Measurements from ENCODE around the gene RARB. TPM values are rescaled to one million over a fixed set of nuclear protein-coding genes. Genes with fewer than 3 reads are reported as not detected.

The RARB gene
- total RNA-seq, 4 donors from 2014 or later = 13.1 to 45.8 (median 25.3) TPM

DNA sequence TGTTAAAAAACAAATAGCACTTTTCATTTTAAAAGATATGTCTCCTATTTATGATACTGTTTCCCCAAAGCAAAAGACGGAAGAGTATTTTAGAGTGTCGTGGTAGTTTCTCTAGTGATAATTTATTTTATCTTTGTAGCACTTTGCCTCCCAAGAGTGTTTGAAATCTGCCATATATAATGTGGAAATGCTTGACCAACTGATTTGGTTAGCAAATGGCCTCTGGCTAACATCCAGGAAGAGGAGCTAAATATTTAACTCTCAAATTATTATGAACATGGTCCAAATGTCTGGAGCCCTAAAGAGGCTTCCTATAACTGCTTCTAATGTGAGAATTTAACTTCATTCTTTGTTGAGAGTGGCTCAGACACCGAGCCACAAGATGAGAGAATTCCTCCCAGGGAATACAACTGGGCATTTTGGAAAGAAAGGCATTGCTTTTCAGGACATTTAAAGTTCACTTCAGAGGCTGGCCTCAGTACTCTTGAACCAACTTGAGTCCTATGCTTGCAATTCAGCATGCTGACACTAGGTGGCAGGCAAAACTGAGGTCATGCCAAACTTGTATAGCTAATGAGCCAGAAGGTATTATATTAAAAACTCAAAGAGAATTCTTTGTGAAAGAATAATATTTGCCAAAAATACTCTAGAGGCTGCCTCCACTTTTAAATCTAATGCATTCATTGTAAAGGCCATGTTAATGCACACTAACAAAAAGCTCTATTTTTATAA, 104.5 kb downstream of the RARB start:
- Histone ChIP-seq H3K4me3 (no peak overlapping the region), H3K4me1 (peaks cover 0 to 24% (median 1%) of the 10 kb centered on the region in 3 donors), H3K36me3 (peaks cover 0 to 5% of the 10 kb centered on the region in 2 donors), H3K9me3 (peaks cover 0 to 6% (median 0%) of the 10 kb centered on the region in 3 donors), H3K27ac (no peak overlapping the region), H3K27me3 (no peaks in the 10 kb centered on the region)
- TF ChIP-seq, protein P1, sequence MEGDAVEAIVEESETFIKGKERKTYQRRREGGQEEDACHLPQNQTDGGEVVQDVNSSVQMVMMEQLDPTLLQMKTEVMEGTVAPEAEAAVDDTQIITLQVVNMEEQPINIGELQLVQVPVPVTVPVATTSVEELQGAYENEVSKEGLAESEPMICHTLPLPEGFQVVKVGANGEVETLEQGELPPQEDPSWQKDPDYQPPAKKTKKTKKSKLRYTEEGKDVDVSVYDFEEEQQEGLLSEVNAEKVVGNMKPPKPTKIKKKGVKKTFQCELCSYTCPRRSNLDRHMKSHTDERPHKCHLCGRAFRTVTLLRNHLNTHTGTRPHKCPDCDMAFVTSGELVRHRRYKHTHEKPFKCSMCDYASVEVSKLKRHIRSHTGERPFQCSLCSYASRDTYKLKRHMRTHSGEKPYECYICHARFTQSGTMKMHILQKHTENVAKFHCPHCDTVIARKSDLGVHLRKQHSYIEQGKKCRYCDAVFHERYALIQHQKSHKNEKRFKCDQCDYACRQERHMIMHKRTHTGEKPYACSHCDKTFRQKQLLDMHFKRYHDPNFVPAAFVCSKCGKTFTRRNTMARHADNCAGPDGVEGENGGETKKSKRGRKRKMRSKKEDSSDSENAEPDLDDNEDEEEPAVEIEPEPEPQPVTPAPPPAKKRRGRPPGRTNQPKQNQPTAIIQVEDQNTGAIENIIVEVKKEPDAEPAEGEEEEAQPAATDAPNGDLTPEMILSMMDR (IDR thresholded peaks at IDR 0.05) = peak in 3 of 4 experiments; percentile 21 to 42 (median 28)
- no peak for TF ChIP-seq POLR2AphosphoS5 (IDR thresholded peaks at IDR 0.05)
- ATAC-seq = no peak
- WGBS, 2 donors (ENCODE audit: low coverage in 1 of 2) = 57 to 93% methylated on average over 2 to 3 of the region's 3 CpGs

DNA sequence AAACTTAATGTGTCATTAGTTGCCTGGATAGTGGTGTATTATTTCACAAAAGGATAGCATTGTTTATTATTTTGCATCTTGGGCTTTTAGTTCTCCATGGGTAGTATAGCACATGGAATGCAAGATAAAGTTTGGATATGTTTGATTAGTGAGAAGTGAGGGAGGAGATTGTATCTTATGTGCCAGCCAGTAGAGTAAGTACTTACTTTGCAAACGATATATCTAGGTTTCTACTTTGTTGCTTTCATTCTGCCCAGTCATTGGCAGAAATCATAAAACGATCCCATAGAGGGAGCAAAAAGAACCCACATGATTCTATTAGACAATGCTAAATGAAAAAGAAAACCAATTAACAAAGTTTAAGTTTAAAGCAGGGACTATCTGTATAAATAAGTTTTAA, 105.3 kb downstream of the RARB start:
- Histone ChIP-seq H3K27me3 (no peaks in the 10 kb centered on the region), H3K9me3 (peaks cover 0 to 6% (median 0%) of the 10 kb centered on the region in 3 donors), H3K4me3 (no peak overlapping the region), H3K36me3 (peaks cover 0 to 5% of the 10 kb centered on the region in 2 donors), H3K27ac (no peak overlapping the region), H3K4me1 (peaks cover 0 to 16% (median 0%) of the 10 kb centered on the region in 3 donors)
- WGBS, 2 donors (ENCODE audit: low coverage in 1 of 2) = 5 to 67% methylated on average over 2 of the region's 2 CpGs
- no peak for TF ChIP-seq EP300 (IDR thresholded peaks at IDR 0.05)
- no peak for TF ChIP-seq POLR2A (IDR thresholded peaks at IDR 0.05)
- TF ChIP-seq, protein P1 (IDR thresholded peaks at IDR 0.05) = no peak
- no peak for TF ChIP-seq POLR2AphosphoS5 (IDR thresholded peaks at IDR 0.05)
- no peak for ATAC-seq

DNA sequence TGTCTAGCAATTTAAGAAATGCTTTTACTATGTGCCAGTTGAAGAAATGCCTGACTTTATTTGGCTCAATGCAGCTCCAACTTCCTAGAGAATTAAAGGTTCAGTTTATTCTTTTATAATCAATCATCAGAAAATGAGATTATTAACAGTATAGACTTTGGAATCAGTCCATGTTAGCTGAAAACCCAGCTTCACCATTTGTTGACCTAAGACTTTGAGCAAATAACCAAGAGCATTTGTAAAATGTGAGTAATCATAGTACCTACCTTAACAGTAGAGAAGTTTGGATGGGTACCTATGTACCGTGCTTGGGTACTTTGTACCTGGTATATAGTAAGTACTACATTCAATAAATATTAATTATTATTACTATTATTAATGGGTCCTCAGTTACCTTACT, 105.9 kb downstream of the RARB start:
- Histone ChIP-seq H3K4me1 (peaks cover 0 to 12% (median 0%) of the 10 kb centered on the region in 3 donors), H3K27ac (no peak overlapping the region), H3K4me3 (no peak overlapping the region), H3K36me3 (peaks cover 0 to 5% of the 10 kb centered on the region in 2 donors), H3K9me3 (peaks cover 0 to 6% (median 0%) of the 10 kb centered on the region in 3 donors), H3K27me3 (no peaks in the 10 kb centered on the region)
- ATAC-seq = no peak
- WGBS, 2 donors (ENCODE audit: low coverage in 1 of 2) = 86 to 100% methylated on average over 1 of the region's 1 CpG
- no peak for TF ChIP-seq EP300 (IDR thresholded peaks at IDR 0.05)
- TF ChIP-seq POLR2A (IDR thresholded peaks at IDR 0.05) = no peak
- no peak for TF ChIP-seq POLR2AphosphoS5 (IDR thresholded peaks at IDR 0.05)
- TF ChIP-seq, protein P1 (IDR thresholded peaks at IDR 0.05) = no peak

DNA sequence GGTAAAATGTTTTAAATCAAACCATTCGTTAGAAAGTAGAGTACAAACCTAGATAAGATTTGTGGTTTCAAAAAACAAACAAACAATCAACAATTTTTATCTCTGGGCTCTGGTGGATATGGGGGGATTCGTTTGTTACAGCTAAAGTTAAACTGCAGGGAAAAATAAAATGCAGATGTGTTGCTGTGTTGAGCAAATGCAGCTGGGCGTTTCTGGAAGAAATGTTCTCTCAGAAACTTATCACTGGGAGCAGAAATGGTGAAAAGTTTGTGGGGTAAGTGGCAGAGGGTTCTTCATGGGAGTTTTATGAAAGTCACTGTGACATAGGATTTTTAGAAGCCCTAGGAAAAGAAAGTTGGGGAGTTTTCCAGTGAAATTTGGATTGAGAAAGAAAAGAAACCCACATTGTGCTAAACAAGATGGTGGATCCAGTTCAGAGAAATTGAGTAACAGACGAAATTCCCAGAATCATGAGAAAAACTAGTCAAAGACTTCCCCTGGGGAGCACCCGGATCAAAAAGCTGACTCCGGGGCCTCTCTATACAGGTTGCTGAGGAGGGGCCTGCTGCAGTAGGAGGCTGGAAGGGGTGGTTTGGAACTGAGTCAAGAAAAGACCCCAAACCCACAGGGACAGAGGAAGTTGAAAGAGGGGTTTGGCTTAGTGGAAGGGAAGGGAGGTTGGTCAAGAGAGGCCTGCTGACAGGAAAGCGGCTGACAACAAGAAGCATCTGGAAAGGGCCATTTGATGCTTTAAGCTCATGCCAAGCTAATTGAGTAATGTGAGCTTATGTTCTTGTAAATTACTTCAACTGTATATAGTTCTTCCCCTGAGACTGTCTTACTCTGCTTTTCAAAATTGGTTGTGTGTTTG, 108.7 kb downstream of the RARB start:
- H3K4me3 ChIP-seq = no peak overlapping the region

More for the DNA sequence above, 108.7 kb downstream of the RARB start:
- H3K9me3 ChIP-seq = peaks cover 0 to 6% (median 0%) of the 10 kb centered on the region in 3 donors
- H3K27me3 ChIP-seq = no peaks in the 10 kb centered on the region
- 77 to 79% methylated on average over 7 of the region's 7 CpGs for WGBS, 2 donors (ENCODE audit: low coverage in 1 of 2)
- H3K4me1 ChIP-seq = peaks cover 0 to 15% (median 0%) of the 10 kb centered on the region in 3 donors
- peak; percentile 36 for ATAC-seq
- no peak overlapping the region for H3K27ac ChIP-seq
- TF ChIP-seq, protein P1 (IDR thresholded peaks at IDR 0.05) = no peak
- TF ChIP-seq POLR2A (IDR thresholded peaks at IDR 0.05) (no peak), POLR2AphosphoS5 (IDR thresholded peaks at IDR 0.05) (no peak), EP300 (IDR thresholded peaks at IDR 0.05) (no peak)
- H3K36me3 ChIP-seq = no peaks in the 10 kb centered on the region
